ENCODE measurements around the gene FBN2. TPM values are rescaled to one million over a fixed set of nuclear protein-coding genes. Genes with fewer than 3 reads are reported as not detected.
"Not testable (repeated sequence)": the region's sequence is repeated elsewhere in the genome, so short reads cannot be mapped to it uniquely, and the experiment has no call there.

FBN2 gene
- total RNA-seq, 4 donors from 2014 or later = 5.4 to 14.9 (median 10.1) TPM

- peaks cover 0 to 14% (median 13%) of the 10 kb centered on the region in 4 donors for H3K4me1 ChIP-seq
- WGBS = 74% methylated on average over 1 of the region's 1 CpG
- intact Hi-C loops (cut with DNase I) = no loop called here
- H3K27me3 ChIP-seq = no peaks in the 10 kb centered on the region
- no peaks in the 10 kb centered on the region for H3K9me3 ChIP-seq
- H3K27ac ChIP-seq (replicated peaks in 1 of 4) = no peak overlapping the region
- no peak overlapping the region for H3K4me3 ChIP-seq
- peaks cover 0 to 7% (median 0%) of the 10 kb centered on the region in 4 donors for H3K36me3 ChIP-seq
- DNase-seq (ENCODE audit: extremely low spot score) = no peak
- TF ChIP-seq EP300 (IDR thresholded peaks at IDR 0.05) (no peak), CTCF (IDR thresholded peaks at IDR 0.05) (no peak), POLR2A (IDR thresholded peaks at IDR 0.05; ENCODE audit: low read depth) (no peak), POLR2AphosphoS5 (IDR thresholded peaks at IDR 0.05) (no peak)
These were observed 21.1 kb downstream of the FBN2 start for GRCh38 chr5:128516978-128517377.

GRCh38 chr5:128513806-128514205, 24.2 kb downstream of the FBN2 start:
- intact Hi-C loops (cut with DNase I) = no loop called here
- no peak for DNase-seq (ENCODE audit: extremely low spot score)
- Histone ChIP-seq H3K4me3 (no peak overlapping the region), H3K27me3 (no peaks in the 10 kb centered on the region), H3K9me3 (no peaks in the 10 kb centered on the region), H3K36me3 (peaks cover 0 to 7% (median 0%) of the 10 kb centered on the region in 4 donors), H3K27ac (replicated peaks in 1 of 4) (no peak overlapping the region), H3K4me1 (peaks cover 0 to 14% (median 13%) of the 10 kb centered on the region in 4 donors)
- 13% methylated on average over 1 of the region's 1 CpG for WGBS
- TF ChIP-seq EP300 (IDR thresholded peaks at IDR 0.05) (no peak), POLR2AphosphoS5 (IDR thresholded peaks at IDR 0.05) (no peak), POLR2A (IDR thresholded peaks at IDR 0.05; ENCODE audit: low read depth) (no peak), CTCF (IDR thresholded peaks at IDR 0.05) (no peak)

- H3K36me3 ChIP-seq = no peaks in the 10 kb centered on the region
- WGBS = 35% methylated on average over 2 of the region's 2 CpGs
- no peaks in the 10 kb centered on the region for H3K9me3 ChIP-seq
- no peak overlapping the region for H3K4me3 ChIP-seq
- no peak for DNase-seq (ENCODE audit: extremely low spot score)
- no peak overlapping the region for H3K27ac ChIP-seq (replicated peaks in 1 of 4)
- H3K27me3 ChIP-seq = no peaks in the 10 kb centered on the region
- intact Hi-C loops (cut with DNase I) = no loop called here
- TF ChIP-seq POLR2AphosphoS5 (IDR thresholded peaks at IDR 0.05) (no peak), POLR2A (IDR thresholded peaks at IDR 0.05; ENCODE audit: low read depth) (no peak), CTCF (IDR thresholded peaks at IDR 0.05) (no peak), EP300 (IDR thresholded peaks at IDR 0.05) (no peak)
- peaks cover 0 to 14% (median 13%) of the 10 kb centered on the region in 4 donors for H3K4me1 ChIP-seq
These were observed 25.2 kb downstream of the FBN2 start for GRCh38 chr5:128512894-128513293.

GRCh38 chr5:128506643-128507042, 31.4 kb downstream of the FBN2 start:
- Histone ChIP-seq H3K27me3 (no peaks in the 10 kb centered on the region), H3K4me1 (no peaks in the 10 kb centered on the region), H3K27ac (replicated peaks in 1 of 4) (no peak overlapping the region), H3K36me3 (peaks cover 0 to 4% (median 0%) of the 10 kb centered on the region in 4 donors), H3K4me3 (no peak overlapping the region), H3K9me3 (peaks cover 0 to 6% (median 0%) of the 10 kb centered on the region in 4 donors)
- intact Hi-C loops (cut with DNase I) = no loop called here
- no peak for DNase-seq (ENCODE audit: extremely low spot score)
- WGBS = 97% methylated on average over 2 of the region's 2 CpGs
- TF ChIP-seq POLR2A (IDR thresholded peaks at IDR 0.05; ENCODE audit: low read depth) = no peak
- no peak for TF ChIP-seq CTCF (IDR thresholded peaks at IDR 0.05)
- TF ChIP-seq EP300 (IDR thresholded peaks at IDR 0.05) = no peak

- H3K36me3 ChIP-seq; H3K4me1 ChIP-seq; DNase-seq (ENCODE audit: extremely low spot score); H3K4me3 ChIP-seq; H3K27me3 ChIP-seq; H3K9me3 ChIP-seq; H3K27ac ChIP-seq (replicated peaks in 1 of 4); intact Hi-C loops (cut with DNase I): not testable (repeated sequence)
- no CpG with 5 or more reads among the region's 1 CpG for WGBS
These were observed 34.3 kb downstream of the FBN2 start for GRCh38 chr5:128503727-128504126.

Measured in esophagus muscularis mucosa (tissue), 4 donors.